CD14-positive monocyte (primary cell): ENCODE measurements around the gene PPM1H. TPM values are rescaled to one million over a fixed set of nuclear protein-coding genes. Genes with fewer than 3 reads are reported as not detected.

ENCODE experiments used
- DNase-seq, 3 donors: peaks; one replicate each; pipeline ENCODE4 v3.0.0-alpha.2; 2011 to 2022
- H2AFZ ChIP-seq: 2 replicates; pipeline ENCODE4 v1.6.0; 2012; ENCODE audit warnings: mild to moderate bottlenecking, low read depth, low read length, inconsistent platforms; ENCODE audit not compliant: insufficient read depth, poor library complexity, severe bottlenecking
- H3K27ac ChIP-seq, 2 donors: 1 replicate in 1 of 2; 2 replicates in 1 of 2; pipeline ENCODE4 v1.5.1; 2012 to 2013; ENCODE audit warnings: low read length in 2 of 2, control low read depth in 1 of 2, inconsistent platforms in 1 of 2, low read depth in 1 of 2, mild to moderate bottlenecking in 1 of 2
- H3K27me3 ChIP-seq, 2 donors: one replicate each; pipeline versions ENCODE4 v1.6.0 to v1.6.1; 2011 to 2013; ENCODE audit warnings: low read length in 2 of 2; ENCODE audit not compliant: control insufficient read depth in 2 of 2, insufficient read depth in 2 of 2
- H3K36me3 ChIP-seq, 2 donors: replicated peaks in 1 of 2; 1 replicate in 1 of 2; 2 replicates in 1 of 2; pipeline versions ENCODE4 v1.5.1 to v1.6.1; 2012 to 2013; ENCODE audit warnings: low read length in 2 of 2, control low read depth in 1 of 2, inconsistent platforms in 1 of 2, mild to moderate bottlenecking in 1 of 2; ENCODE audit not compliant: insufficient read depth in 2 of 2, control insufficient read depth in 1 of 2
- H3K4me1 ChIP-seq, 2 donors: 1 replicate in 1 of 2; 2 replicates in 1 of 2; pipeline versions ENCODE4 v1.5.1 to v1.6.1; 2012 to 2013; ENCODE audit warnings: low read length in 2 of 2, control low read depth in 1 of 2, inconsistent platforms in 1 of 2, mild to moderate bottlenecking in 1 of 2, moderate library complexity in 1 of 2; ENCODE audit not compliant: insufficient read depth in 2 of 2, control insufficient read depth in 1 of 2
- H3K4me2 ChIP-seq: replicated peaks from 2 replicates; pipeline ENCODE3; 2012; ENCODE audit warnings: low read length, moderate library complexity, mild to moderate bottlenecking; ENCODE audit not compliant: poor library complexity, severe bottlenecking; ENCODE audit errors: extremely low read depth
- H3K4me3 ChIP-seq, 3 experiments: fragments of 200-600 bp in 1 of 3; sonication (generic) in 1 of 3; replicated peaks in 1 of 3; 1 replicate in 2 of 3; 2 replicates in 1 of 3; pipeline ENCODE4 v1.5.1; 2011 to 2013; ENCODE audit warnings: low read length in 3 of 3, mild to moderate bottlenecking in 3 of 3, control low read depth in 2 of 3, low read depth in 2 of 3, inconsistent platforms in 1 of 3, moderate library complexity in 1 of 3
- H3K79me2 ChIP-seq: 2 replicates; pipeline ENCODE4 v1.6.0; 2012; ENCODE audit warnings: mild to moderate bottlenecking, control low read depth, inconsistent platforms, low read length, moderate library complexity; ENCODE audit not compliant: insufficient read depth
- H3K9ac ChIP-seq: 2 replicates; pipeline ENCODE4 v1.6.0; 2017; ENCODE audit warnings: low read length, mild to moderate bottlenecking; ENCODE audit not compliant: insufficient read depth, poor library complexity, severe bottlenecking
- H3K9me3 ChIP-seq, 2 donors: replicated peaks in 1 of 2; 1 replicate in 1 of 2; 2 replicates in 1 of 2; pipeline versions ENCODE4 v1.5.1 to v1.6.1; 2012 to 2013; ENCODE audit warnings: low read length in 2 of 2, control low read depth in 1 of 2; ENCODE audit not compliant: control insufficient read depth in 1 of 2, insufficient read depth in 1 of 2
- H4K20me1 ChIP-seq: 2 replicates; pipeline ENCODE4 v1.6.0; 2012; ENCODE audit warnings: mild to moderate bottlenecking, low read length, control low read depth, moderate library complexity; ENCODE audit not compliant: insufficient read depth
- H3K27ac Mint-ChIP-seq, 7 donors: one replicate each; pipeline ENCODE4 v1.8.0; 2020; ENCODE audit warnings: mild to moderate bottlenecking in 7 of 7, mixed read lengths in 7 of 7, moderate library complexity in 6 of 7, inconsistent platforms in 2 of 7
- H3K27me3 Mint-ChIP-seq, 3 donors: one replicate each; pipeline ENCODE4 v1.8.0; 2021 to 2022; ENCODE audit warnings: low read depth in 3 of 3, mild to moderate bottlenecking in 3 of 3, mixed read lengths in 3 of 3, moderate library complexity in 3 of 3, inconsistent platforms in 1 of 3
- H3K36me3 Mint-ChIP-seq, 2 donors: one replicate each; pipeline ENCODE4 v1.8.0; 2020; ENCODE audit warnings: mixed read lengths in 2 of 2, inconsistent platforms in 1 of 2, mild to moderate bottlenecking in 1 of 2
- H3K4me1 Mint-ChIP-seq: one replicate; pipeline ENCODE4 v1.8.0; 2020; ENCODE audit warnings: mild to moderate bottlenecking, mixed read lengths
- H3K4me3 Mint-ChIP-seq, 2 donors: one replicate each; pipeline ENCODE4 v1.8.0; 2020; ENCODE audit warnings: mild to moderate bottlenecking in 2 of 2, mixed read lengths in 2 of 2, moderate library complexity in 1 of 2
- H3K9me3 Mint-ChIP-seq, 7 donors: one replicate each; pipeline ENCODE4 v1.8.0; 2020 to 2022; ENCODE audit warnings: mixed read lengths in 7 of 7, mild to moderate bottlenecking in 6 of 7, moderate library complexity in 6 of 7, inconsistent platforms in 2 of 7
- CTCF ChIP-seq: fragments of 200-600 bp; IDR thresholded peaks from one replicate; pipeline ENCODE4 v1.8.0; 2022; ENCODE audit warnings: antibody characterized with exemption, mild to moderate bottlenecking
- WGBS: methylation state at CpG from one replicate; pipeline ENCODE4 v1.1.5; 2013; ENCODE audit warnings: missing lambda C conversion rate; ENCODE audit not compliant: insufficient coverage; 5-methylcytosine and 5-hydroxymethylcytosine counted together
- intact Hi-C, 2 donors: fragments of 100-400 bp; cut with micrococcal nuclease; formaldehyde crosslinking; loops; one replicate each; pipeline versions ENCODE4 v1.15.0 to v1.15.1; 2023
- polyA plus RNA-seq, 3 donors: library from polyadenylated mRNA; depleted of rRNA in 1 of 3; unstranded in 2 of 3; stranded (reverse) in 1 of 3; fragments of 300-500 nt in 2 of 3; fragments of >200 nt in 1 of 3; fragmentation: Illumina TruSeq in 2 of 3; gene quantifications; 1 replicate in 2 of 3; 2 replicates in 1 of 3; pipeline ENCODE4 v1.2.3, GENCODE V29; 2012 to 2021

PPM1H gene
- polyA plus RNA-seq, 3 donors: 1.5 to 2.8 (median 1.9) TPM

- no peak overlapping the region for H3K9ac ChIP-seq
- H3K4me1 ChIP-seq: peaks cover 10 to 11% of the 10 kb centered on the region in 2 donors
- Mint-ChIP-seq H3K4me3 (no peak overlapping the region), H3K36me3 (peaks cover 0 to 2% of the 10 kb centered on the region in 2 donors), H3K4me1 (peaks cover 34% of the 10 kb centered on the region), H3K27me3 (peaks cover 0 to 3% (median 2%) of the 10 kb centered on the region in 3 donors), H3K9me3 (peaks cover 0 to 4% (median 0%) of the 10 kb centered on the region in 7 donors), H3K27ac (peak overlapping the region in 3 of 7 donors; percentile 3 to 64 (median 49))
- H3K4me2 ChIP-seq: no peak overlapping the region
- no peaks in the 10 kb centered on the region for H3K36me3 ChIP-seq
- H3K79me2 ChIP-seq: no peaks in the 10 kb centered on the region
- TF ChIP-seq CTCF: no peak
- H3K27ac ChIP-seq: no peak overlapping the region
- H4K20me1 ChIP-seq: no peaks in the 10 kb centered on the region
- H2AFZ ChIP-seq: no peak overlapping the region
- 98% methylated on average over 8 of the region's 9 CpGs for WGBS
- H3K27me3 ChIP-seq: no peaks in the 10 kb centered on the region
- intact Hi-C loops: loop anchor here in 1 of 2 donors (10.0 kb wide), 1 partner anchor 47 kb away; no protein-coding TSS in a partner anchor
- H3K9me3 ChIP-seq: no peaks in the 10 kb centered on the region
- no peak for DNase-seq
- no peak overlapping the region for H3K4me3 ChIP-seq
These were observed 153.6 kb downstream of the PPM1H start for GRCh38 chr12:62781136-62781880.

- Histone ChIP-seq H3K4me2 (no peak overlapping the region), H3K27ac (no peak overlapping the region), H2AFZ (no peak overlapping the region), H4K20me1 (no peaks in the 10 kb centered on the region), H3K4me3 (no peak overlapping the region), H3K4me1 (peaks cover 8 to 9% of the 10 kb centered on the region in 2 donors), H3K9ac (no peak overlapping the region), H3K36me3 (no peaks in the 10 kb centered on the region), H3K27me3 (no peaks in the 10 kb centered on the region), H3K79me2 (no peaks in the 10 kb centered on the region), H3K9me3 (no peaks in the 10 kb centered on the region)
- Mint-ChIP-seq H3K4me3 (no peak overlapping the region), H3K4me1 (peaks cover 29% of the 10 kb centered on the region), H3K27ac (no peak overlapping the region), H3K27me3 (peaks cover 0 to 3% (median 2%) of the 10 kb centered on the region in 3 donors), H3K9me3 (peaks cover 0 to 2% (median 0%) of the 10 kb centered on the region in 7 donors), H3K36me3 (peaks cover 2 to 3% of the 10 kb centered on the region in 2 donors)
- intact Hi-C loops: no loop called here
- TF ChIP-seq CTCF: no peak
- DNase-seq: no peak
These were observed 155.5 kb downstream of the PPM1H start for GRCh38 chr12:62779488-62779887.
